Uterus (tissue), 2 donors: ENCODE measurements around the gene COL13A1.

Experiments
- CTCF ChIP-seq, 4 experiments: fragments of 200-600 bp in 2 of 4; fragments of 450-650 bp in 2 of 4; sonication (generic) in 2 of 4; IDR thresholded peaks; one replicate each; pipeline ENCODE4 v1.5.1; 2016 to 2019; ENCODE audit warnings: antibody characterized with exemption in 4 of 4, mild to moderate bottlenecking in 2 of 4, moderate library complexity in 1 of 4
- POLR2A ChIP-seq, 2 donors: fragments of 450-650 bp; IDR thresholded peaks; one replicate each; pipeline ENCODE4 v1.6.1; 2016; ENCODE audit warnings: antibody characterized with exemption in 2 of 2, mild to moderate bottlenecking in 1 of 2, moderate library complexity in 1 of 2

GRCh38 chr10:69873135-69873639 lies 71.5 kb downstream of the COL13A1 start:
- TF ChIP-seq CTCF (IDR thresholded peaks at IDR 0.05) (no peak), POLR2A (IDR thresholded peaks at IDR 0.05) (no peak)
